ENCODE measurements around the gene SCLT1.
A peak's percentile ranks its signal among the peaks of the same experiment; 100 is the strongest.

SCLT1 gene

GRCh38 chr4:129037093-129037492 lies 56.2 kb downstream of the SCLT1 start:
- H3K4me2 ChIP-seq (ENCODE audit: low read depth, low read length, poor library complexity, severe bottlenecking), result no peak overlapping the region
- no peaks in the 10 kb centered on the region for H3K79me2 ChIP-seq (ENCODE audit: insufficient read depth, low read length)
- H2AFZ ChIP-seq (ENCODE audit: low read length), result no peak overlapping the region
- peaks cover 17% of the 10 kb centered on the region; the same call in 1 of the 2 replicates for H3K36me3 ChIP-seq (ENCODE audit: insufficient read depth, low read length)
- H3K9me2 ChIP-seq (replicated peaks; ENCODE audit: low read depth, low read length), result no peaks in the 10 kb centered on the region
- TF ChIP-seq EZH2phosphoT487 (IDR thresholded peaks at IDR 0.05; ENCODE audit: borderline replicate concordance) (no peak), CTCF (conservative IDR thresholded peaks at IDR 0.05; ENCODE audit: low read length) (no peak)
- H3K4me3 ChIP-seq (ENCODE audit: low read length, poor library complexity, severe bottlenecking), result no peak overlapping the region
- H3F3A ChIP-seq (ENCODE audit: low read depth), result no peaks in the 10 kb centered on the region
- no peaks in the 10 kb centered on the region for H3K4me1 ChIP-seq (ENCODE audit: insufficient read depth, low read length, poor library complexity, severe bottlenecking)
- H3K9ac ChIP-seq (ENCODE audit: low read depth, low read length, poor library complexity, severe bottlenecking), result no peak overlapping the region
- no peaks in the 10 kb centered on the region for H3K27me3 ChIP-seq (ENCODE audit: insufficient read depth, low read length, poor library complexity, severe bottlenecking)
- H3K9me3 ChIP-seq (ENCODE audit: insufficient read depth, low read depth, low read length), result no peaks in the 10 kb centered on the region
- H4K20me1 ChIP-seq (ENCODE audit: insufficient read depth, low read length, poor library complexity, severe bottlenecking), result no peaks in the 10 kb centered on the region

DNA sequence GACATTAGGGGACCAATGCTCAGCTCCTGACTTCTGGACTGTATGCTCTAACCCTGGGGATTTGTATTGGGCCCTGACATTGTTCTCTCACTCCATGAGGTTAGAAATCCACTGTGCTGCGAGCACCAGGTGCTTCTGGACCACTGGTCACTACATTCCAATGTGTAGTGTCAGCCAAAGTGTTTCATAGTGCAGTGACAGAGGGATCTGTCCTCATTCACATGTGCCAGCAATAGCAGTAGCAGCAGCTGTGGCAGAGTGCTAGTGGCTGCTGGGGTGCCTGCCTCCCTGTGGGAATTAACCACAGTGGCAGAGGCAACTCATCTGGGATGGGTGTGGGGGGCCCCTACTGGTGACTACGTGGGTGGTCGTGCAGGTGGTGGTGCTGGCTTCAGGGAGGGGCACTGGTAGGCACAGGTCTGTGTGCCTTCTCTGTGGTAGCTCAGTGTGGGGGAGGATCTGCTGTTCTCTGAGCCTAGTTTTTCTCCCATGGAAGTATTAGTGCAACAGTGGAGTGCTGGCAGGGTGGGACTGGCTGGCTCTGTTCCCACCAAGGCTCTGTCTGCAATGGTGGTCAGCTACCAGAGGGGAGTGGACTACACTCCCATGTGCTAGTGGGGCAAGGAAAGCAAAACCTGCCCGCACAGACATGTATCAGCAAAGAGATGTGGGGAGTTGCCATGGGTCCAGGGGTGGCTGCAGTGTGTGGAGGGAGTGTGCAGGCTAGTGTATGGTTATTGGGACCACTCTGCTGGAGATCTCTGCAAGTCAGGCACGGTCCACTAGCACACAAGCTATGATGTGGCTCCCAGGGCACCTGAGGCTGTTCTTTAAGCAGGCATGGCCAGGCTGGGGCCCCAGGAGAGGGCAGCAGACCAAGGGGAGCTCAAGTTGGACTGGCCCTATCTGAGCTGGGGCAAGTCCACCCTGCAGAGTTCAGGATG lies 78.5 kb downstream of the SCLT1 start:
- Histone ChIP-seq H3K79me2 (ENCODE audit: insufficient read depth, low read length) (no peaks in the 10 kb centered on the region), H3K9me3 (ENCODE audit: insufficient read depth, low read depth, low read length) (peaks cover 2% of the 10 kb centered on the region; the same call in 1 of the 2 replicates), H3K4me3 (ENCODE audit: low read length, poor library complexity, severe bottlenecking) (no peak overlapping the region), H2AFZ (ENCODE audit: low read length) (no peak overlapping the region), H3K9ac (ENCODE audit: low read depth, low read length, poor library complexity, severe bottlenecking) (no peak overlapping the region), H3F3A (ENCODE audit: low read depth) (0 out of 2 replicates have a peak, but pooled peaks cover 4% of the 10 kb centered on the region), H3K36me3 (ENCODE audit: insufficient read depth, low read length) (no peaks in the 10 kb centered on the region; the same call in 1 of the 2 replicates), H3K27me3 (ENCODE audit: insufficient read depth, low read length, poor library complexity, severe bottlenecking) (no peaks in the 10 kb centered on the region), H3K9me2 (replicated peaks; ENCODE audit: low read depth, low read length) (no peaks in the 10 kb centered on the region), H4K20me1 (ENCODE audit: insufficient read depth, low read length, poor library complexity, severe bottlenecking) (no peaks in the 10 kb centered on the region), H3K4me2 (ENCODE audit: low read depth, low read length, poor library complexity, severe bottlenecking) (no peak overlapping the region), H3K4me1 (ENCODE audit: insufficient read depth, low read length, poor library complexity, severe bottlenecking) (peaks cover 2% of the 10 kb centered on the region)
- TF ChIP-seq CTCF (conservative IDR thresholded peaks at IDR 0.05; ENCODE audit: low read length) (0 out of 2 replicates have a peak, but pooled peaks have one; percentile 9), EZH2phosphoT487 (IDR thresholded peaks at IDR 0.05; ENCODE audit: borderline replicate concordance) (no peak)

DNA sequence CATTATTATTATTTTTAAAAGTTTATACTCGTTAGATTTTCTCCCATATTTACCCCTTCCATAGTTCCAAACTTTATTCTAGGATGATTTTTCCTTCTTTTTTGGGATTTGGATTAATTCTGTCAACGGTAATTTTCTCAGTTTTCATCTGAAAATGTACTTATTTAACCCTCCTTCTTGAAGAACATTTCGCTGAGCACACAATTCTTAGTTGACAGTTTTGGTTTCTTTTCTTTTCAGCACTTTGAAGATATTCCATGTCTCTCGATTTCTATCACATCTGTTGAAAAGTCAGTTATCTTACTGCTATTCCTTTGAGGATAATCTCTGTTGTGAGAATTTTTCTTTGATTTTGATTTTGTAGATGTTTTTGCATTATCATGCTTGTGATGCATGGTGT lies 85.2 kb downstream of the SCLT1 start:
- Histone ChIP-seq H3K27me3 (ENCODE audit: insufficient read depth, low read length, poor library complexity, severe bottlenecking) (no peaks in the 10 kb centered on the region), H3F3A (ENCODE audit: low read depth) (0 out of 2 replicates have a peak, but pooled peaks cover 4% of the 10 kb centered on the region), H3K36me3 (ENCODE audit: insufficient read depth, low read length) (no peaks in the 10 kb centered on the region), H3K4me1 (ENCODE audit: insufficient read depth, low read length, poor library complexity, severe bottlenecking) (peaks cover 6% of the 10 kb centered on the region), H3K79me2 (ENCODE audit: insufficient read depth, low read length) (no peaks in the 10 kb centered on the region), H3K4me3 (ENCODE audit: low read length, poor library complexity, severe bottlenecking) (no peak overlapping the region), H3K9me3 (ENCODE audit: insufficient read depth, low read depth, low read length) (peaks cover 2% of the 10 kb centered on the region; the same call in 1 of the 2 replicates), H3K9ac (ENCODE audit: low read depth, low read length, poor library complexity, severe bottlenecking) (no peak overlapping the region), H3K4me2 (ENCODE audit: low read depth, low read length, poor library complexity, severe bottlenecking) (no peak overlapping the region), H3K9me2 (replicated peaks; ENCODE audit: low read depth, low read length) (no peaks in the 10 kb centered on the region), H2AFZ (ENCODE audit: low read length) (no peak overlapping the region), H4K20me1 (ENCODE audit: insufficient read depth, low read length, poor library complexity, severe bottlenecking) (no peaks in the 10 kb centered on the region)
- TF ChIP-seq CTCF (conservative IDR thresholded peaks at IDR 0.05; ENCODE audit: low read length) (no peak), EZH2phosphoT487 (IDR thresholded peaks at IDR 0.05; ENCODE audit: borderline replicate concordance) (no peak)

Measured in Loucy (cell line).